ENCODE results near the gene MTA1.

Gene MTA1

DNA sequence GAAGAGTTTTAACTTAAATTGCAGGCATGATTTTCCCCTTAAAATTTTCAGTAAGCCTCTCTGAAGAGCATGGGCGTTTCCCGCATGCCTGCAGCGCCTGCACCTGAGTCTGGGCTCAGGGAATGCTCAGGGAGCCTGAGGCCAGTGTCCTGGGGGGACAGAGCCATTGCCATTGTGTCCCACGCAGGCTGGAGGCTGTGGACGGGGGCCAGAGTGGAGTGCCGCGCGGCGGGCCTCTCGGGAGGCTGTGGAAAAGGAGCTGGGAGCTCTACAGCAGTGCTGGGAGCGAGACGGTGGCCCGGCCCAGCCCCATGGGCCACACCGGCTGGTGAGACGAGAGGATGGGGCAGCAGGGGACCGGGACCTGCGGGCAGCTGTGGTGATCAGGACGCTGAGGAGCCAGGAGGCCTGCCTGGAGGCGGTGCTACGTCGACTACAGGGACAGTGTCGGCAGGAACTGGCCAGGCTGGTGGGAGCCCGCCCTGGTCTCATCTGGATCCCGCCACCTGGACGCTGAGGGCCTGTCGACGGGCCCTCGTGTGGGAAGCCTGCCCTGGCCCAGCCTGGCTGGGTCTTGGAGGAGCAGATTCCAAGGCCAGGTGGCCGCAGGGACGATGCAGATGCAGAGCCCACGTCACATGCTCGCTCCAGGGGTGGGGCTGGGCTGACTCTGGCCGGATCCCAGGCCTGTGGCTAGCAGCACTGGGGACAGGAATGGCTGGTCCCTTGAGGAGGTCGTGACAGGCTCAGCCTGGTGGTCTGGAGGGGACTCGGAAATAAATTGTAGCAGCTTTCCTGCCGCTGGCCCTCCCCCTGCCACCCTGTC is 79.0 kb downstream of the MTA1 start:
- Histone ChIP-seq H3K4me3 (ENCODE audit: insufficient read length, low read depth) (no peak overlapping the region), H3K9ac (ENCODE audit: insufficient read length, low read depth) (peak overlapping the region; percentile 42), H3K27me3 (ENCODE audit: insufficient read depth, insufficient read length) (no peaks in the 10 kb centered on the region), H3K4me1 (ENCODE audit: insufficient read depth, insufficient read length) (peaks cover 25% of the 10 kb centered on the region), H3K9me3 (ENCODE audit: insufficient read depth, low read length) (no peaks in the 10 kb centered on the region), H3K36me3 (ENCODE audit: insufficient read depth, insufficient read length, low read length) (peaks cover 56% of the 10 kb centered on the region)
- DNase-seq (ENCODE audit: low read depth, low spot score) = no peak
- TF ChIP-seq ZNF274 (IDR thresholded peaks at IDR 0.05; ENCODE audit: low read depth, low read length) = no peak
- no peak for TF ChIP-seq YY1 (IDR thresholded peaks at IDR 0.05; ENCODE audit: insufficient read depth, insufficient read length)
- no peak for TF ChIP-seq SUZ12 (IDR thresholded peaks at IDR 0.05; ENCODE audit: extremely low read depth, insufficient read depth, insufficient read length)

DNA sequence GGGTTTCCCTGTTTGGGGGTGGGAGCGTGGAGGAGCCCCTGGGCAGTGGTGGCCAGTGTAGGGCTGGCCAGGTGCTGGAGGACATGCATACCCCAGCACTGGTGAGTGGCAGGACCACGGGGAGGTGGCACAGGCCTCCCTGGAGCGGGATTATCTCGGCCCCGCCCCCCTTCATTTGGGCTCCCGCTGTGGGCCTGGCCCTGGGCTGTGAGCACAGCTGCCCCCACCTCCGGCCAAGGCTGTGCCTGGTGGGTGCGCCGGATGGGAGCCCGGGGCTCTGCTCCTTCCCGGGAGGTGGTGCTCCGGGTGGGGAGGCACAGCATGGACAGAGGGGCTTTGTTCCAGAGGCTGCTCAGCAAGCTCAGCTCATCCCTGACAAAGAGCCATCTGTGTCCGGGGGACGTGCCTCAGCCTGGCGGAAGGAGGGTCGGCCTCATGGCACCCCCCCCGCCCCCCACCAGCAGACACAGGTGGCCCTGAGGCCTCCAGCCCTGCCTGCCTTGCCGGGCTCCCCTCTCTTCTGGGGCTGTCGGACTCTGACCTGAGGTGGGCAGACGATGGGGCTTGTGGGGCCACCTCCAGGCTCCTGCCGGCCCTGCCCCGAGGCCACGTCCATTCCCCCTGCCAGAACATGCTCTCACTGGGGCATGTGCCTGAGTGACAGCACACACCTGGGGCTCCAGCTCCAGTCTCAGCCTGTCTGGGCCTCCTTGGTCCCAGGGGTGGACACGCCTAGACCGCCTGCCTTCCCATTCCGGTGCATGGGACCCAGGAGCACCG is 79.8 kb downstream of the MTA1 start:
- peaks cover 49% of the 10 kb centered on the region for H3K36me3 ChIP-seq (ENCODE audit: insufficient read depth, insufficient read length, low read length)
- no peak overlapping the region for H3K4me3 ChIP-seq (ENCODE audit: insufficient read length, low read depth)
- H3K4me1 ChIP-seq (ENCODE audit: insufficient read depth, insufficient read length) = peaks cover 26% of the 10 kb centered on the region
- DNase-seq (ENCODE audit: low read depth, low spot score) = no peak
- no peaks in the 10 kb centered on the region for H3K27me3 ChIP-seq (ENCODE audit: insufficient read depth, insufficient read length)
- H3K9me3 ChIP-seq (ENCODE audit: insufficient read depth, low read length) = no peaks in the 10 kb centered on the region
- TF ChIP-seq YY1 (IDR thresholded peaks at IDR 0.05; ENCODE audit: insufficient read depth, insufficient read length) = no peak
- no peak for TF ChIP-seq ZNF274 (IDR thresholded peaks at IDR 0.05; ENCODE audit: low read depth, low read length)
- TF ChIP-seq SUZ12 (IDR thresholded peaks at IDR 0.05; ENCODE audit: extremely low read depth, insufficient read depth, insufficient read length) = no peak
- H3K9ac ChIP-seq (ENCODE audit: insufficient read length, low read depth) = peak overlapping the region; percentile 56

- no peak overlapping the region for H3K4me3 ChIP-seq (ENCODE audit: insufficient read length, low read depth)
- H3K9me3 ChIP-seq (ENCODE audit: insufficient read depth, low read length) = no peaks in the 10 kb centered on the region
- no peak for DNase-seq (ENCODE audit: low read depth, low spot score)
- peaks cover 25% of the 10 kb centered on the region for H3K4me1 ChIP-seq (ENCODE audit: insufficient read depth, insufficient read length)
- H3K27me3 ChIP-seq (ENCODE audit: insufficient read depth, insufficient read length) = no peaks in the 10 kb centered on the region
- peak overlapping the region; percentile 56 for H3K9ac ChIP-seq (ENCODE audit: insufficient read length, low read depth)
- peaks cover 45% of the 10 kb centered on the region for H3K36me3 ChIP-seq (ENCODE audit: insufficient read depth, insufficient read length, low read length)
- no peak for TF ChIP-seq YY1 (IDR thresholded peaks at IDR 0.05; ENCODE audit: insufficient read depth, insufficient read length)
- TF ChIP-seq ZNF274 (IDR thresholded peaks at IDR 0.05; ENCODE audit: low read depth, low read length) = no peak
- no peak for TF ChIP-seq SUZ12 (IDR thresholded peaks at IDR 0.05; ENCODE audit: extremely low read depth, insufficient read depth, insufficient read length)
Observed at GRCh38 chr14:105500036-105500725, 80.6 kb downstream of the MTA1 start.

- Histone ChIP-seq H3K9ac (ENCODE audit: insufficient read length, low read depth) (peak overlapping the region; percentile 3), H3K9me3 (ENCODE audit: insufficient read depth, low read length) (no peaks in the 10 kb centered on the region), H3K4me1 (ENCODE audit: insufficient read depth, insufficient read length) (peaks cover 25% of the 10 kb centered on the region), H3K27me3 (ENCODE audit: insufficient read depth, insufficient read length) (no peaks in the 10 kb centered on the region), H3K4me3 (ENCODE audit: insufficient read length, low read depth) (no peak overlapping the region), H3K36me3 (ENCODE audit: insufficient read depth, insufficient read length, low read length) (peaks cover 42% of the 10 kb centered on the region)
- TF ChIP-seq YY1 (IDR thresholded peaks at IDR 0.05; ENCODE audit: insufficient read depth, insufficient read length) (no peak), SUZ12 (IDR thresholded peaks at IDR 0.05; ENCODE audit: extremely low read depth, insufficient read depth, insufficient read length) (no peak), ZNF274 (IDR thresholded peaks at IDR 0.05; ENCODE audit: low read depth, low read length) (no peak)
- DNase-seq (ENCODE audit: low read depth, low spot score) = no peak
Observed at GRCh38 chr14:105500726-105501101, 81.1 kb downstream of the MTA1 start.

- Histone ChIP-seq H3K9ac (ENCODE audit: insufficient read length, low read depth) (no peak overlapping the region), H3K4me3 (ENCODE audit: insufficient read length, low read depth) (no peak overlapping the region), H3K36me3 (ENCODE audit: insufficient read depth, insufficient read length, low read length) (peaks cover 37% of the 10 kb centered on the region), H3K9me3 (ENCODE audit: insufficient read depth, low read length) (no peaks in the 10 kb centered on the region), H3K4me1 (ENCODE audit: insufficient read depth, insufficient read length) (peaks cover 24% of the 10 kb centered on the region), H3K27me3 (ENCODE audit: insufficient read depth, insufficient read length) (no peaks in the 10 kb centered on the region)
- DNase-seq (ENCODE audit: low read depth, low spot score) = no peak
- TF ChIP-seq SUZ12 (IDR thresholded peaks at IDR 0.05; ENCODE audit: extremely low read depth, insufficient read depth, insufficient read length) = no peak
- no peak for TF ChIP-seq YY1 (IDR thresholded peaks at IDR 0.05; ENCODE audit: insufficient read depth, insufficient read length)
- TF ChIP-seq ZNF274 (IDR thresholded peaks at IDR 0.05; ENCODE audit: low read depth, low read length) = no peak
Observed at GRCh38 chr14:105501504-105502291, 82.1 kb downstream of the MTA1 start.

- Histone ChIP-seq H3K4me3 (ENCODE audit: insufficient read length, low read depth) (no peak overlapping the region), H3K36me3 (ENCODE audit: insufficient read depth, insufficient read length, low read length) (peaks cover 29% of the 10 kb centered on the region), H3K27me3 (ENCODE audit: insufficient read depth, insufficient read length) (no peaks in the 10 kb centered on the region), H3K9ac (ENCODE audit: insufficient read length, low read depth) (no peak overlapping the region), H3K9me3 (ENCODE audit: insufficient read depth, low read length) (no peaks in the 10 kb centered on the region), H3K4me1 (ENCODE audit: insufficient read depth, insufficient read length) (peaks cover 22% of the 10 kb centered on the region)
- DNase-seq (ENCODE audit: low read depth, low spot score) = no peak
- no peak for TF ChIP-seq SUZ12 (IDR thresholded peaks at IDR 0.05; ENCODE audit: extremely low read depth, insufficient read depth, insufficient read length)
- TF ChIP-seq ZNF274 (IDR thresholded peaks at IDR 0.05; ENCODE audit: low read depth, low read length) = no peak
- no peak for TF ChIP-seq YY1 (IDR thresholded peaks at IDR 0.05; ENCODE audit: insufficient read depth, insufficient read length)
Observed at GRCh38 chr14:105502446-105503295, 83.0 kb downstream of the MTA1 start.
